WERI-Rb-1 (cell line): ENCODE results near the gene KXD1.

Experiments
- DNase-seq: peaks from one replicate; pipeline ENCODE4 v3.0.0-alpha.2; 2020
- H3K27ac ChIP-seq: fragments of 250-450 bp; sonication (Bioruptor Pico); 2 replicates; pipeline ENCODE4 v1.5.1; 2020; ENCODE audit warnings: mild to moderate bottlenecking, moderate library complexity
- H3K27me3 ChIP-seq: fragments of 250-450 bp; sonication (Bioruptor Pico); 2 replicates; pipeline ENCODE4 v1.5.1; 2021; ENCODE audit warnings: mild to moderate bottlenecking, low read depth, moderate library complexity; ENCODE audit not compliant: insufficient read depth, severe bottlenecking
- H3K36me3 ChIP-seq: fragments of 250-450 bp; sonication (Bioruptor Pico); 2 replicates; pipeline ENCODE4 v1.5.1; 2020; ENCODE audit warnings: mild to moderate bottlenecking, moderate library complexity
- H3K4me3 ChIP-seq: 2 replicates; pipeline ENCODE4 v1.5.1; 2011; ENCODE audit warnings: low read depth, mild to moderate bottlenecking, control low read depth, low read length
- H3K9me3 ChIP-seq: fragments of 250-450 bp; sonication (Bioruptor Pico); 2 replicates; pipeline ENCODE4 v1.5.1; 2021; ENCODE audit warnings: mild to moderate bottlenecking, moderate library complexity; ENCODE audit not compliant: severe bottlenecking
- CTCF ChIP-seq: IDR thresholded peaks from 2 replicates; pipeline ENCODE4 v1.5.1; 2011; ENCODE audit warnings: low read depth, mild to moderate bottlenecking, control low read depth, inconsistent platforms, low read length

KXD1 gene

GRCh38 chr19:18616023-18616422, 58.4 kb downstream of the KXD1 start:
- Histone ChIP-seq H3K27me3 (peaks cover 29% of the 10 kb centered on the region), H3K4me3 (no peak overlapping the region), H3K27ac (no peak overlapping the region), H3K36me3 (no peaks in the 10 kb centered on the region), H3K9me3 (peaks cover 11% of the 10 kb centered on the region)
- DNase-seq, result no peak
- no peak for TF ChIP-seq CTCF

DNA sequence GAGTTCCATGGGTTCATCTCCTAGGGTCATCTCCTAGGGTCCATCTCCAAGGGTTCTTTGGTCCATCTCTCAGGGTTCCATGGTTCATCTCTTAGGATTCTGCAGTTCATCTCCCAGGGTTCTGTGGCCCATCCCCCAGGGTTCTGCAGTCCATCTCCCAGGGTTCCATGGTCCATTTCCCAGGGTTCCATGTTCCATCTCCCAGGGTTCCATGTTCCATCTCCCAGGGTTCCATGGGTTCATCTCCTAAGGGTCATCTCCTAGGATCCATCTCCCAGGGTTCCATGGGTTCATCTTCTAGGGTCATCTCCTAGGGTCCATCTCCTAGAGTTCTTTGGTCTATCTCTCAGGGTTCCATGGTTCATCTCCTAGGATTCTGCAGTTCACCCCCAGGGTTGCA, 59.9 kb downstream of the KXD1 start:
- no peak for TF ChIP-seq CTCF
- peaks cover 15% of the 10 kb centered on the region for H3K27me3 ChIP-seq

GRCh38 chr19:18618236-18618635, 60.6 kb downstream of the KXD1 start:
- Histone ChIP-seq H3K27ac (no peak overlapping the region), H3K27me3 (peaks cover 8% of the 10 kb centered on the region), H3K9me3 (peaks cover 11% of the 10 kb centered on the region), H3K36me3 (no peaks in the 10 kb centered on the region), H3K4me3 (no peak overlapping the region)
- no peak for DNase-seq
- TF ChIP-seq CTCF, result no peak

More for the DNA sequence above, 59.9 kb downstream of the KXD1 start:
- Histone ChIP-seq H3K4me3 (no peak overlapping the region), H3K9me3 (peaks cover 11% of the 10 kb centered on the region), H3K36me3 (no peaks in the 10 kb centered on the region), H3K27ac (no peak overlapping the region)
- DNase-seq, result no peak
